Choroid plexus epithelial cell (primary cell): ENCODE data around the gene MGMT.

Experiments used
- DNase-seq: peaks from one replicate; pipeline ENCODE4 v3.0.0-alpha.2; 2010; ENCODE audit warnings: low read depth
- H3K4me3 ChIP-seq: 2 replicates; pipeline ENCODE4 v1.5.1; 2011; ENCODE audit warnings: low read depth, mild to moderate bottlenecking, control low read depth, low read length, moderate library complexity
- CTCF ChIP-seq: conservative IDR thresholded peaks from 2 replicates; pipeline ENCODE4 v1.5.1; 2011; ENCODE audit warnings: low read depth, mild to moderate bottlenecking, control low read depth, inconsistent platforms, low read length, moderate library complexity

MGMT gene

DNA sequence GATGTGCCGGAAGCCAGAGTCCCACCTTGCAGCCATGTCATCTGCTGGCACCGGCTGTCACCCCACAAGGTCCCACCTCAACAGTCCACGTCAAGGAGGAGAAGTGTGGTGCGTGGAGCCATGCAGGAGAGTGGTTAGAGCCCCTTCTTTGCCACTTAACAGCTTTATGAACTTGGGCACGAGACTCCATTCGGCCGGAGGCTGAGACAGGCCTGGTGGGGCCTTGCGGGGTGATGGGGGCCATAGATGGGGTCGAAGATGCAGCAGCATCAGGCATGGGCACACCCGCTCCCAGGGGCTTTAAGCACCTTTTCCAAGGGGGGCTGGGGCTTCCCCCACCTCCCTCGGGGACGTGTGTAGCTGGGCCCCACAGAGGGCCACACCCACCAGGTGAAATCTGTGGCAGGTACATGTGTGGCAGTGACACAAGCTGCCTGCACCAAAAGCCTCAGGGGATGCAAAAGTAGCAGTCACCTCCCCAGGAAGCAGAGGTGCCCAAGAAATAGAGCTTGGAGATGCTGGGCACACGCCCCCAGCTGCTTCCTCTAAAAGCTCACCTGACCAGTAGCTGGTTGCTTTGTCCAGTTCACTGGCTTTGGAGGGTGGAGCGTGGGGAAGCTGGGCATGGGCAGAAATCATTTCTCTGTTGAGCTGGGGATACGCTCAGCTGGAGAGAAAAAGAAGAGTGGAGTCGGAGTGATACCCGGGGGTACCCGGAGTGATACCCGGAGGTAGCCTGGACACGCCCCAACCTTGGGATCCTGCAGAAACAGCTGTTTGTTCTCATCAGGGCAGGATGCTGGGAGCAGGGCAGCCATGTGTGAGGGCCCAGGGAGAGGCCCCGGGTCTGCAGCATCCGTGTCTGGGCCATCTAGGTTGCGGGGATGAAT is 297.2 kb downstream of the MGMT start:
- no peak overlapping the region for H3K4me3 ChIP-seq
- no peak for TF ChIP-seq CTCF
- no peak for DNase-seq

DNA sequence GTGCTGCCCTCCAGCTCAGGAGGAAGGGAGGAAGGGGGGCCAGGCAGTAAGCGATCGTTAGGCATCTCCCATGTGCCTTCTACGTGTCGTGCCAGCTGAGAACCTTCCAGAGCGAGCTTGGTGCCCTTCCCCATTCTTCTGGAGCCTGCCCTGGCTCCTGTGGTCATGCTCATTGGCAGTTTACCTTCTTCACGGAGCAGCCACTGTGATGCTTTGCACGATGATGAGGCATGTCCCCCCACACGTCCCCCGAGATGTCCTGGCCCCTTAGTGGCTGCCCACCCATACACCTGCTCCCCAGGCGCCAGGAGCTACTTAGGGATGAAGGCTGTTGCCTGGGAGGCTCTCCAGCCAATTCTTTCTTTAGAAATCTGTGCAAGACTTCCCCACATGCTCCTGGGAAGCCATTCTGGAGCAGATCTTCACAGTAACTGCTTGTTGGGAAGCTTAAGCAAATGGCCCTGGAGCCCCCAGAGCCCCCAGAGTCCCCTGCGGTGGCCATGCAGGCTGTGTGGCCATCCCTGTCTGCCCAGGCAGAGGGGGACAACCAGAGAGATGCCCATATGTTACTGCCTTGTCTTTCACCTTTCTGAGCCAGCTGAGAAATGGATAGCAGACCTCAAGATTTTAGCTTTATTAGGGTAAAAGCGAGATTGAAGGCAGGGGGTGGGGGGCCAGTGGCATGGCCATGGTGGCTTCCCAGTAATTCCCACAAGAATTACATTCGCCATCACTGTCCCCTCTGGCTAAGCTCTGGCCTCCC is 298.0 kb downstream of the MGMT start:
- no peak for DNase-seq
- no peak for TF ChIP-seq CTCF
- H3K4me3 ChIP-seq: no peak overlapping the region

DNA sequence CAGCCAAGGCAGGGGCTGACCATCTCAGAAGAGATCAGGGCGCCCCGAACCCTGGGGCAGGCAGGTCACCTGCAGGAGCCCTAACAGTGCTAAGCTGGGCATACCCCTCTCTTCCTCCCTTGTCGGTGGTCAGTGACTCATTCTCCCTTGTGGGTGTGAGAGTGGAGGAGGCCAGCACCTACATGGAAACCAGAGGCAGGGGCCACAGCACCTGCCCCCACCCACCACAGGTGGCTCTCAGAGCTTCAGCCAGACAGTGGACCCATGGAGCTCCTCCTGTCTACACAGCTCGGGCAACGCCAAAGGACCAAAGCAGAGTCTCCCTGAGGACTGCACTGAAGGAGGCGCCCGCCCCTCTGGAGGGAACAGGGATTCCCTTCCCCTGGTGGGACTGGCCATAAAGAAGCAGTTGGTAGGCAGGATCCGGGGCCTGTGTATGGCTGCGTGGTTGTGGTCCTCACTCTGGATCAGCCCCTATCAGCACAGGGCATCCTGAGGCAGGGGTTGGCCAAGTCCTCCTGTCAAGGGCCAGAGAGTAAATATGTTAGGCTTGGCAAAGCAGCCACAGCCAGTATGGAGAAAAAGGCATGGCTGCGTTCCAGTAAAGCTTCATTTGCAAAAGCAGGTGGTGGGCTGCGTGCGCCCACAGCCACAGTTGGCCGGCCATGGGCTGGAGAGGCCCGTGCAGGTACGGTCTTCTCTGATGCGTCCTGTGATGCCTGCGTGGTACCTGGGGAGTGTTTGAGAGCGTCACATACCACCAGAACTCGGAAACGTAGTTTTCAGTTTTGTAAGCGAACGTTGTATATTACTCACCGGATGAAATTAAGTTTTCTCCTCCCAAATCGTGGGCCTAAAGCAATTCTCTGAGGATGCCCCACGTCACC is 298.9 kb downstream of the MGMT start:
- H3K4me3 ChIP-seq: no peak overlapping the region
- no peak for DNase-seq
- no peak for TF ChIP-seq CTCF

DNA sequence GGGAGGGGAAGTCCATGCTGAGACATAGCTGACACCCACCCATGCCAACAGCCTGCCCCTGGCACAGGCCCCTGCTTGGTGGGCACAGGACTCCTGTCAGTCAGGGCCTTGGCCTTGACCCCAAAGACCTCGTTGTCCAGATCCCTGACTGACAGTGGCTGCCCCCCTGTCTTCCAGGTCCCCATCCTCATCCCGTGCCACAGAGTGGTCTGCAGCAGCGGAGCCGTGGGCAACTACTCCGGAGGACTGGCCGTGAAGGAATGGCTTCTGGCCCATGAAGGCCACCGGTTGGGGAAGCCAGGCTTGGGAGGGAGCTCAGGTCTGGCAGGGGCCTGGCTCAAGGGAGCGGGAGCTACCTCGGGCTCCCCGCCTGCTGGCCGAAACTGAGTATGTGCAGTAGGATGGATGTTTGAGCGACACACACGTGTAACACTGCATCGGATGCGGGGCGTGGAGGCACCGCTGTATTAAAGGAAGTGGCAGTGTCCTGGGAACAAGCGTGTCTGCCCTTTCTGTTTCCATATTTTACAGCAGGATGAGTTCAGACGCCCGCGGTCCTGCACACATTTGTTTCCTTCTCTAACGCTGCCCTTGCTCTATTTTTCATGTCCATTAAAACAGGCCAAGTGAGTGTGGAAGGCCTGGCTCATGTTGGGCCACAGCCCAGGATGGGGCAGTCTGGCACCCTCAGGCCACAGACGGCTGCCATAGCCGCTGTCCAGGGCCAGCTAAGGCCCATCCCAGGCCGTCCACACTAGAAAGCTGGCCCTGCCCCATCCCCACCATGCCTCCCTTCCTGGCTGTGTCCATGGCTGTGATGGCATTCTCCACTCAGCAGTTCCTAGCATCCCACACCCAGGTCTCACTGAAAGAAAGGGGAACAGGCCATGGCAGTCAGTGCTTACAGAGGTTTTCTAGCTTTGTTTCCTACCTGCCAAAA is 299.8 kb downstream of the MGMT start:
- no peak overlapping the region for H3K4me3 ChIP-seq
- no peak for DNase-seq
- no peak for TF ChIP-seq CTCF

GRCh38 chr10:129767751-129768150 is 300.7 kb downstream of the MGMT start:
- TF ChIP-seq CTCF: no peak
- no peak for DNase-seq
- H3K4me3 ChIP-seq: no peak overlapping the region
